HPDE6-E6E7 (cell line): ENCODE results near the gene ARF5.

Experiments used
- DNase-seq: peaks from one replicate; pipeline ENCODE4 v3.0.0; 2011; ENCODE audit warnings: missing footprints; ENCODE audit errors: extremely low spot score

The ARF5 gene

DNA sequence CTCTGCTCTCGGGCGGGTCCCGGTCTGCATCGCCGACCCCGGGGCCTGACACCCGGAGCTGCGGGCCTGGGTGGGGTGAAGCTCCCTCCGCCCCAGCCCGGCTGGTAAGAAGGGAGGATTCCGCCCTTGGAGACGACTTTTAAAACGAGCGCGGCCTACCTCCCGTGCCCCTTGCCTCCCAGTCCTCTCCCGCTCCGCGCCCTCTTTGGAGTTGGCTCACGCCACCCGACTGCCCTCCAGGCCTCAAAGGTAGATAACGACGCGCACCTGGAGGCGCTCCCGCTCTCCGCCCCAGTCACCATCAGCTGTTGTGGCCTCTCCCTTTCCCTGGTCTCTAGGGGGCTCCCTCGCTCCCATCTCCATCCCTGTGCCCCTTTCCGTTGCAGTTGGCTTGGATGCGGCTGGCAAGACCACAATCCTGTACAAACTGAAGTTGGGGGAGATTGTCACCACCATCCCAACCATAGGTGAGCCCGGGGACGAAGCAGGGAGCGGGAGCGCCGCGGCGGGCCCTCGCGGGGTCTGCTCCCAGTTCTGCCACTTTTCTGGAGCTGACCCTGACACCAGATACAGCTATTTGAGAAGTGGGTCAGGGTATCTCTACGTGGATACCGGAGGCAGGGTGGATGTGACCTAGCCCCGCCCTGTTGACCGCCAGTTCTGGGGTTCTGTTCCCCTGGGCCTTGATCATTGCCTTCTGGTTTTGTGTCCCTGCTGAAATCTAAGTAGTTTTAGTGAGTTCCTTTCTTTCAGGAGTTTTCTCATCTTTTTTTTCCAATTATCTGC, 679 bp downstream of the ARF5 start:
- peak; percentile 45 for DNase-seq

DNA sequence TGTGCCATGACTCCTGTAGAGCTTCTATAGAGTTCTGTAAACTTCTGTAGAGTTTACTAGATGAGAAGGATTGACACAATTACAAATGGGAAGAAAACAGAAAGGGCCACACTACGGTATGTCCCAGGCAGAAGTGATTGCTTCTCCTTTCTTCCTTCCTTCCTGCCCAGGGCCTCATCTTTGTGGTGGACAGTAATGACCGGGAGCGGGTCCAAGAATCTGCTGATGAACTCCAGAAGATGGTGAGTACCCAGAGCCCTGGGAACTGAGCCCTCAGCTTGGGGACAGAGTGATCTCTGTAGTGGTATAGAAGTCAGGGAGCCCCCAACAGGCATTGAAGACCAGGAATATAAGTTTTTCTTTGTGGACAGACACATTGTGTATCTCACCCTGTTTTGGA, 1.7 kb downstream of the ARF5 start:
- DNase-seq, result no peak

DNA sequence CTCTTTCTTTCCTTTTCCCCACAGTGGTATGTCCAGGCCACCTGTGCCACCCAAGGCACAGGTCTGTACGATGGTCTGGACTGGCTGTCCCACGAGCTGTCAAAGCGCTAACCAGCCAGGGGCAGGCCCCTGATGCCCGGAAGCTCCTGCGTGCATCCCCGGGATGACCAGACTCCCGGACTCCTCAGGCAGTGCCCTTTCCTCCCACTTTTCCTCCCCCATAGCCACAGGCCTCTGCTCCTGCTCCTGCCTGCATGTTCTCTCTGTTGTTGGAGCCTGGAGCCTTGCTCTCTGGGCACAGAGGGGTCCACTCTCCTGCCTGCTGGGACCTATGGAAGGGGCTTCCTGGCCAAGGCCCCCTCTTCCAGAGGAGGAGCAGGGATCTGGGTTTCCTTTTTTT, 3.0 kb downstream of the ARF5 start:
- no peak for DNase-seq

DNA sequence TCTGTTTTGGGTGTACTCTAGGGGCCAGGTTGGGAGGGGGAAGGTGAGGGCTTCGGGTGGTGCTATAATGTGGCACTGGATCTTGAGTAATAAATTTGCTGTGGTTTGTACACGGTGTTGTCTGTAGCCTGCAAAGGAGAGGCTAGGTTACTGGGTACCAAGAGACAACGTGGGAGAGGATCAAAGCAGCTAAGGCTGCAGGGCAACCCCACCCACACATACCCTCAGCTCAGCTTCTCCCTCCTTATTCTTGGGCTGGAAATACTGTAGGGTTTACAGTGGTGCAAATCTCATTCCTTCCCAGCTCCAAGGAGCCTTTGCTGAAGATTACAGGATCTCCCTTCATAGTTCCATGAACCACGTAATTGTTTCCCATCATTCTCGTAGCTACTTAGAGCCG, 3.4 kb downstream of the ARF5 start:
- DNase-seq, result no peak

DNA sequence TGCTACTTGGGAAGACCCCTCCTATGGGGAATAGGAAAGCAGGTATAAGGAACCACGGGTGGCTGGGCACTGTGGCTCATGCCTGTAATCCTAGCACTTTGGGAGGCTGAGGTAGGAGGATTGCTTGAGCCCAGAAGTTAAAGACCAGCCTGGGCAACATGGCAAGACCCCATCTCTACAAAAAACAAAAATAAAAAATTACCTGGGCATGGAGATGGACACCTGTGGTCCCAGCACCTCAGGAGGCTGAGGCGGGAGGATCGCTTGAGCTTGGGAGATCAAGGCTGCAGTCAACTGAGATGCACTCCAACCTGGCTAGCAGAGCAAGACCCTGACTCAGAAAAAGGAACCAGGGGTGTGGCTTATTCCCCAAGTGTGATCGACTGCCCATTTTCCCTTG, 4.3 kb downstream of the ARF5 start:
- DNase-seq, result no peak

DNA sequence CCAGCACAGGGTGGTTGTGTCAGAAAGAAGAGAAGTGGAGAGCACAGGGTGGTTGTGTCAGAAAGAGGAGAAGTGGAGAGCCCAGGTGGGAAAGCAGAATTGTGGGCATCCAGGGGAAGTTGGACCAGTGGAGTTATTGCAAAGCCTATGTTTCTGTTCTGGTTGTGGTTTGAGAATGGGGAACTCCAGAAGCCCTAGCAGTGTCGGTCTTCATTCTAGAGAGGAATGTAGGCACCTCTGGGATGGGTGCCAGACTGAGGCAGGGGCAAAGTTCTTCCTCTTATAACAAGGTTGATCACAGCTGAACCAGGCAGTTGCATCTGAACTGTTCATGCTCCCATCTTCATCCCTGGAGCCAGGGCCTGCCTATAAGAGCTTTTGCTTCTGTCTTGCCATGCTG, 6.3 kb downstream of the ARF5 start:
- DNase-seq, result no peak

DNA sequence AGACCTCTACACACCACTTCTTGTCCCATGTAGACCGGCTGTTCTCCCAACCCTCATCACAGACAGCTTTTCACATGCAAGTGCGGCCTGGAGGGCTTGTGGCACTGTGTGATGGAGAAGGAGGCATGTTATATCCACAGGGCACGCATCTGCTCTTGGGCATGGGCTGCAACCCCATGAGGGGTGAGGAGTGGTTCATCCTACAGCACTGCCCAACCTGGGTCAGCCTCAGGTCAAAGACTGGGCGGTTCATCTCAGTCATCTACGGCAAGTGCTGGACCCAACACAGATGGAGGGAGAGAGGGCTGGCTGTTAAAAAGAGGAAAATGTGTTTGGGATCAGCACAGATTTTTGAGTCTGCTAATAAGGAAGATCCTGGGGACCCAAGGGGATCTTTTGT, 7.5 kb downstream of the ARF5 start:
- DNase-seq, result no peak

DNA sequence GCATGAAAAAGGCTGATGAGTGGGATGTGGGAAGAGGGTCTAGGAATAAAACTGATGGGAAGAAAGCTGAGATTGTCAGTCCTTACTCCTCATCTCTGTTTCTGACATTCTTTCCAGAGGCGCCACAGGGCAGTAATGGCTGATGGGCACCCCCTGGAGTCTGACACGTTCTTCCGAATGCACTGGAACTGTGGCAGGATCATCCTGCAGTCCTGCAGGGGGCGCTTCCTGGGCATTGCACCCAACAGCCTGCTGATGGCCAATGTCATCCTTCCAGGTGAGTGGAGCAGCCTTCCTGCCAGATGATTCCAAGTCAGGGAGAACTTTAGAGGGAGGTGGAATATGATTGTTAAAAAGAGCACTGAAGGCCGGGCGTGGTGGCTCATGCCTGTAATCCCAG, 10.1 kb downstream of the ARF5 start:
- DNase-seq, result no peak

DNA sequence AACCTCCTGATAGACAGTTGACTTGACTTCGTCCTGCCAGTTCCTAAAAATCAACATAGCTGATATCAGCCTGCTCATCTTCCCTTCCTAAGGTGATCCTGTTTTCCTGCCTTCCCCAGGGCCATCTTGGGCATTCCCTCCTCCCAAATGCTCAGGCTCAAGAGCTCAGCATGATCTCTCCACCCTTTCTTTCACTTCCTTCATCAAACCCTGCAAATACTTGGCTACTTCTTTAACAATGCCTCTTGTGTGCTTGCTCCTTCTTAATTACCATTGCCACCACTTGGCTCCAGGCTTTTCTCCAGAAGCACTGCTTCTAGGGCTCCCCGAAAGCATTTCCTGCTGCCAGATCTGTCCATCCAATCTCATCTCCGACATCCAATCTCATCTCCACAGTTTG, 12.7 kb downstream of the ARF5 start:
- DNase-seq, result no peak

DNA sequence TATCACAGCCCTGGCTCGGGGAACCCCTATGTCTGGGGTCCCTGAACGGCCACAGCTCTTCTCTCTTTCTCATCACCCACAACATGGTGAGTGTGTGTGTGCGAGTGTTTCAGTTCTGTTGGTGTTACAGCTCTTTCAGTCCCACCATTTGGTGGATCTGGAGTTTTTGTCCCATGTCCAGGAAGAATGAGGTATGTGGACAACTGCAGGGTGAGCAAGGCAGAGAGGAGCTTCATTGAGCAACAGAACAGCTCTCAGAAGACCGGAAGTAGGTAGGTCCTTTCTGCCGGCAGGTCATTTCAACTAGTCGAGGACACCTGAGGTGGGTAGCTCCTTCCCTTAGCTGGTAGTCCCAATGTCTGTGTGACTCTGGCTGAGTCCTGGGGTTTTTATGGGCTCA, 20.2 kb downstream of the ARF5 start:
- no peak for DNase-seq

DNA sequence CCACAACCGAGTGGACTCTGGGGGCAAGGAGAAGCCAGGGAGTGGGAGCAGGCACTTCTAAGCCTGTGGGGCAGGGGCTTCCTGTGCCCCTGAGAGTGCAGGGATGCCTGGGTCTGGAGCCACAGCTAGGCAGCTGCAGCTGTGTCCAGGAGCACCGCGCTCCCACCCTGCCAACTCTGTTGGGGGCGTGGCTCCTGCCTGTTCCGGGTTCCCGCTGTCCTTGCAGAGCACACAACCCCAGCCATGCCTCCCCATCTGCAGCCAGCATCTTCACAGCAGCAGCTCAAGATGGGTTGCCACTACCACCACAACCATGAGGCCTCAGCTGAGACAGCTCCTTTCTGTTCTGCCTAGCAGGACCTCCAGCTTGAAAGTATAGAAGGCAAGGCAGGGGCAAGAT, 21.1 kb downstream of the ARF5 start:
- no peak for DNase-seq

DNA sequence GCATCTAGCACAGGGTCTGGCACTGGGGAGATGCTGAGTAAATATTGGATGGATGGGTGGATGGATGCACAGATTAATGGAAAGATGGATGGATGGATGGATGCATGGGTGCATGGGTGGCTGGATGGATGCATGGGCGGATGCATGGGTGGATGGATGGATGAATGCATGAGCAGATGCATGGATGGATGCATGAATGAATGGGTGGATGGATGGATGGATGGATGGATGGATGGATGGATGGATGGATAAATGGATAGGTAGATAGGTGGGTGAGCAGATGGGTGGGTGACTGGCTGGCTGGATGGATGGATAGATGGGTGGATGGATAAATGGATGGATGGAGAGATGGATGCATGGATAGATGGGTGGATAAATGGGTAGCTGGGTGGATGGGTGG, 24.1 kb downstream of the ARF5 start:
- DNase-seq, result no peak

DNA sequence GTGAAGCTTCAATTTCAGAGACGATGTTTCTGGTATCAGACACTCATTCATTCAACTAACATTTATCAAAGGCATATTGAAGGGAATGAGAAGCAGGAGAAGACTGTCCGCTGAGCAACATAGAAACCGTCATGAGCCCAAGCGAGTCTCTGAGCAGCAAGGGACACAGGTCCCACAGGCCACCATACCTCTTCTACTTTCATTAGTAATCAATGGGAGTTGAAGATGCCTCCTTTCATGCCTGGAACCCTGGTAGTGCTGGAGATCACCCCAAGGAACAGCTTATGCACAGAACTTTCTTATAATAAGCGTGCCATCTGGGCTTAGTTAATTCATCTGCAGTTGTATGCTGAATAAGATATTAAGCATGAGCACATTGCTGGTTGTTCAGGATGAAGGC, 28.5 kb downstream of the ARF5 start:
- no peak for DNase-seq

DNA sequence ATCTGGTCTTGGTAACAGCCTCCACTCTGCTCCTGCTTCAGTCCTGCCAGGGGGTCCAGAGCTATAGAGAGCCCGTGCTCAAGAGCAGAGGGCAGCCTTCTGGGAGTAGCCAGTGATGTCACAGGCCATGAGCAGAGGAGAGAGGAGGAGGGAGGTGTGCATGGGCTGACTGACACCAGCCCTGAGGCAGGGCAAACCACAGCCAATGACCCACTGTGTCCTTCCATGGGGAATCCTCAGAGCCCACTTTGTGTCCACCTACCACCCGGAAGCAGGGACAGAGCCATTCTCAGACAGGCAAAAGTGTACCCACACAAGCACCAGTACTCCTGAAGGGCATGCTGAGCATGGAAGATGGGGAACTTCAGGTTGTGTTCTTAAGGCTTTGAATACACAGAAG, 29.8 kb downstream of the ARF5 start, which contains the start of gene PAX4:
PAX4 (minus strand) TSS at position 101 of the 400 bp plus-strand sequence. CDS start 2,214 bp downstream, outside the sequence.
- no peak for DNase-seq

DNA sequence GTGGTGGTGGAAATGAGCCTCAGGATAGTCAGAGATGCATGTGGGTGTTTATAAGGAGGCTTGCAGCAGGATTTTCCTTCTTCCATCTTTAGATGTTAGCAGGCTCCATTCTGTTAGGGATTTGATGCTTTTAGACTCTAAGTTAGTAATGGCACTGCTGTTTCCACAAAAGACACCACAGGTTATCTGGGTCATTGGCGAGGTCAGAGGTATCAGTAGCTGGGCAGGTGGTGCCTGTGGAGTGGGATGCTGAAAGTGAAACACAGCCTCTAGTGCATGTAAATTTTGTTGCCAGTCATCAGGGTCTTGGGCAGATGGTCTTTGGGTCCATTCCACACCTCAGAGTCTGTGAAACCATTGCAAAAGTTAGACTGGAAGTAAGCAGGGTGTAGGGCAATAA, 30.6 kb downstream of the ARF5 start:
- DNase-seq, result no peak

DNA sequence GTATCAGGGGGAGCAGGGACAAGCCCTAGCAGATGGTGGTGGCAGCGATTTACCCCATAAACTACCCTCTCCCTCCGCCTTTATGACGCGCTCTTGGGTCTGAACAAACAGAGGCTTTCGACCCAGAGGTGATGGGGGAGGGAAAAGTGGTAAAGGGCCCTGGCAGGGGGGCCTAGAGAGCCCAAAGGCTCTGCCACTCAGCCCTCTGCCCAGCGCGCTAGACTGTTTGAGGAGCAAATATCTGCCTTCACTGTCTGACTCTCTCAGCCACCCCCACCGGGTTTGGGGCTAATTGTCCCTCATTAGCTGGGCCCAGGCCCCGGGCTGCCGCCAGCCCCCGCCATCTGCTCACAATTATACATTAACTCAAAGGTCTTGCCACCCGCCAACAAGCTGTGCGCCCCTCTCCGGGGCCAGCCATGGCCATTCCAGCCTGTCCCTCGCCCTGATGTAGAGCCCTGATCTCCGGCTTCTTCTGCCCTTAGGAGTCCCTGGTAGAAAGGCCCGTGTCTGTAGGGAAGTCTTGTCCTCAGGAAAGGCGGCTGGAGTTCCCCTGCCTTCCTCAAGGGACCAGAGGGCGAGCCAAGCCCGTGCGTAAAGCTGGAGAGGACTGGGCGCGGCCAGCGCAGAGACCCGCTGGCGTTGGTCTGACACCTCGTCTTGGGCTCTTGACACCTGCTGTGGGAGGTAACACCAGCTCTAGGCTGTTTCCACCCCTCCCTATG, 31.6 kb downstream of the ARF5 start:
- no peak for DNase-seq

DNA sequence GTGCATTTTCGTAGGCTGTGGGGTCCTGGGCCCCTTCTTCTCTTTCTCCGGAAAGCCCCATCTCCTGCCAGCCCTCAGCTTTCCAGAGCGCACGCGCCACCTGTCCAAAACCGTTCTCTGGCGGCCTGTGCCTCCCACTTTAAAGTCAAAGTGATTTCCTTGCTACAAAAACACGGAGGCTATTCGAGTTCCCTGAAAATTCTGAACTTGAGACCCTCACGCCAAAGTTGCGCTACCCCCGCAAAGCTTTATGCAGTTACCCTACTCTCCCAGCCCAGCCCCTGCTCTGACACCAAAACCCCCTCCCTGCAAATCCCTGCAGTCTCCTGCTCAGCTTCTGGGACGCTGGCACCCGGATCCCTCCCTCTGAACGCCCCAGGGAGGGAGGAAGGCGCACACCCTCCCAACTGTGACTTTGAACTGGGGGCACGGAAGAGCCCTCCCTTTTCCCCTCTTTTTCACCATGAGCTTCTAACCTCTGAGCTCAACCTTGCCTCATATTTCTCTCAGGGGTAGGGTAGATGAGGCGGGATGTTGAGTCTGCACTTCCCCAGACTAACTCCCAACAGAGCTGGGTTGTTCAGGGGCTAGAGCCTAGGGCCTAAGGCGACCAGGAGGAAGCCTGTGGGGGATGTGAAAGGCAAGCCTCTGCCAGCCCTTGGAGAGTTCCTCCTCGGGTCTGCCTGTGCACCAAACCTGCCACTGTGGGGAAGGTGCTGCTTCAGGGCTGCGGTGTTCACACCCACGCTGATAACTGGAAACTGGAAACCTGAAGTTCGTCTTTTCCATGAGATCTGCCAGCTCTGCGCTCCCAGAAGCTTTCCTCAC, 32.4 kb downstream of the ARF5 start:
- DNase-seq, result no peak

DNA sequence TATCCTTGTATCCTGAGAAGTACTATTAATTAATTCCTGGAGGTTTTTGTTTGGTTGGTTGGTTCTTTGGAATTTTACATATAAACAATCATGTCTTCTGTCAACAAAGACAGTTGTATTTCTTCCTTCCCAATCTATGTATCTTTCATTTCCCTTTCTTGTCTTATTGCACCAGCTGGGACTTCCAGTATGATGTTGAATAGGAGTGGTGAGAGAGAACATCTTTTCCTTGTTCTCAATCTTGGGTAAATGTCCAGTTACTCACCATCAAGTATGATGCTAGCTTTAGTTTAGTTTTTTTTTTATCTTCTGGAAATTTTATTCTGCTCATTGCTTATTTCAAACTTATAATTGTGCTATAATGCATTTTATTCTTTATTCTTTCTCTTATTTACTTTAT, 37.1 kb downstream of the ARF5 start:
- DNase-seq, result no peak

DNA sequence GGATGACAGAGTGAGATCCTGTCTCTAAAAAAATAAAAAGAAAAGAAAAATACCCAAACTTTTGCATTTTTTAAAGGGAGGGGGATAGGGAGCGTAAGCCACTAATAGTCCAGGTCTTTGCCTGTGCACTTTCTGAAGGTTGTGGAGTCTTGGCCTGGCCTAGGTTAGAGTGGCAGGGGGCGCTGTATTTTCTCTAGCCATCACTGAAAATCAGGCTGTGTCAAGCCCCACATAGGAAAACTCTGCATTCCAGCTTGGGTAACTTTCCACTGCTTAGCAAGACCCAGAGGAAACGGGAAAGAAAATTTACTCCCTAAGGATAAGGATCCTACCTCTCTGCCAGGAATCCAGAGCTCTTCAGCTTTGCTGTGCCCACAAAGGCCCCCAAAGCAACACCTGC, 40.2 kb downstream of the ARF5 start:
- DNase-seq, result no peak

DNA sequence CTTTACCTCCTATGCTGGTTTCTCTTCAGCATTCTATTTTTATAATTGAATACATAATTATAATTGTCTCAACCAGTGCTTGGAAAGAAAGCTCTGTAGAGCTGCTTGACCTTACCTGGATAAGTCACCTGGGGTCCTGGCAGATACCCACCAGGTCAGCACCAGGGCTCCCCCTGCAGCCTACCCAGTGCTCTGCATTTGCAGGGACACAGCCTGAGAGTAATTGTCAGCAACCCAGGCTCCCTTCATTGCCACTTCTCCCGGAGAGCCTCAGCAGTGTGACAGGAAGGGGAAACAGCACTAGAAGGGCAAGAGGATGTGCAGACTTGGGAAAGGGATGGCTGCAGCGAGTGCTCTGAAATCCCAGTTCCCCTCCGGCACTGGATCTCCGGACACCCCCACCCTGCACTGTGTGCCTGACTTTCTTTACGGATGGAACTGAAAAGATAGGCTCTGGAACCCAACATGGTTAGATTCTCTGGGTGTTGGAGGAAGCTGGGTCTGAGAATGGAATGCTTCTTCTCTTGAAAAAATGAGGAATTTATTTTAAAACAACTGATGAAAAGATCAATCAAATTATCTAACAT, 41.1 kb downstream of the ARF5 start:
- DNase-seq, result peak; percentile 23

DNA sequence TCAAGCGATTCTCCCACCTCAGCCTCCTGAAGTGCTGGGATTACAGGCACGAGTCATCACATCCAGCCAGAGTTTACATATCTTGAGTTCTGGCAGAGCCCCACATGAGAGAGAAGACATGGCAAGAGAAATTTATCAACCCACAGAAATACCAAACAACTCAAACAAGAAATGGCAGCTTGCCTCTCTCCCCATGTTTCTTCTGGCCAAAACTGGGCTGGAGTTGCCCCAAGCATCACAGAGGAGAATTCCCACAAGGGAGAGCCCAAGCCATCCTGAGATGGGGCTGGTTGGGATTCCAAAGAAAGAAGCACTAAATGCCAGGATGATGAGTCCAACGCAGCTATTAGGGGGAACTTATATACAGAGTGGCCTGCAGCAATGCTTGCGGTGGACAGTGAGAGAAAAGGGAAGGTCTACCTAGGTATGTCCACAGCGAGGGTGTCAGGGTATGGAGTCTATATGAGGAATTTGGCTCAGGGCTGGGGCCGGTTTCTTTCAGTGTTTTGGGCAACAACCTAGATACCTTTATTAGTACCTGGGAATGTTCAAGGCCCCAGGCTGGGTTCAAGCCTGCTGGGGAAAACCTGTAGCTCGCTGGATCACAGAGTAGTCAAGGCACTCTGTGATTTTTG, 44.2 kb downstream of the ARF5 start:
- no peak for DNase-seq
